VCaP (cell line): ENCODE results near the gene KNDC1.

ENCODE experiments used
- H3K27ac ChIP-seq: fragments of 450-650 bp; 2 replicates; pipeline ENCODE4 v1.5.1; 2017
- TF ChIP-seq, protein P1 (sequence below): fragments of 450-650 bp; conservative IDR thresholded peaks from 2 replicates; pipeline ENCODE4 v1.5.1; 2017; ENCODE audit warnings: mild to moderate bottlenecking, moderate library complexity

KNDC1 gene

DNA sequence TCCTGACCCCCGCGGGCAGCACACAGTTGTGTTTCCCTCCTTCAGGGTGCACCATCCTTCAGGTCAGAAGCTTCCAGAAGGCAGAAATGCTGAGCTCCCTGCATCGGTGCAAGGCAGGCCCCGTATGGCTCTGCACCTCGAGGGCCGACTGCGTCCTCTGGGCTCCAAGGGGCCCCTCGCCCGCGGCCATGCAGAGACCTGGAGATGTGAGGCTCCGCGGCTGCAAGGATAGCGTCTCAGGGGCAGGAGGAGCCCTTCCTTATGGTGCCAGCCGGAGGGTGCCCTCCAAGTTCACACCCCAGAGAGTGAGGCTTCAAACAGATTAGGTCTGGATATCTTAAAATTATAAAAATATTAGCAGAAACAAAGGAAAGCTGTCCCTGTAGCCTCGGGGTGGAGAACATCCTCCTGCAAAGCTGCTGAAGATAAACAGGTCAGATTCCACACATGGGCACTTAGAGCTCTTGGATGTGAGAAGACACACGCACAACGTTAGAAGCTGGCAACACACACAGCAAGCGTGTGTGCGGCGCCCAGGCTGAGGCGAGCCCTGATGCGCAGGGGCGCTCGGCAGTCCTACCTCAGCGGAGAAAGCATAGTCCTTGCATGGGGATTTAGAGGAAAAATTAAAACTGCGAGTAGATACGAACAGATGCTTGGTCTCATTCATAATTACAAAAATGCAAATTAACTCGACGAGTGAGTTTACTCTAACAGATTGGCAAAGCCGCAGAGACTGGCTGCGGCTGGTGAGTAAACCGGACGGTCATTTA is 20.4 kb downstream of the KNDC1 start:
- TF ChIP-seq, protein P1, sequence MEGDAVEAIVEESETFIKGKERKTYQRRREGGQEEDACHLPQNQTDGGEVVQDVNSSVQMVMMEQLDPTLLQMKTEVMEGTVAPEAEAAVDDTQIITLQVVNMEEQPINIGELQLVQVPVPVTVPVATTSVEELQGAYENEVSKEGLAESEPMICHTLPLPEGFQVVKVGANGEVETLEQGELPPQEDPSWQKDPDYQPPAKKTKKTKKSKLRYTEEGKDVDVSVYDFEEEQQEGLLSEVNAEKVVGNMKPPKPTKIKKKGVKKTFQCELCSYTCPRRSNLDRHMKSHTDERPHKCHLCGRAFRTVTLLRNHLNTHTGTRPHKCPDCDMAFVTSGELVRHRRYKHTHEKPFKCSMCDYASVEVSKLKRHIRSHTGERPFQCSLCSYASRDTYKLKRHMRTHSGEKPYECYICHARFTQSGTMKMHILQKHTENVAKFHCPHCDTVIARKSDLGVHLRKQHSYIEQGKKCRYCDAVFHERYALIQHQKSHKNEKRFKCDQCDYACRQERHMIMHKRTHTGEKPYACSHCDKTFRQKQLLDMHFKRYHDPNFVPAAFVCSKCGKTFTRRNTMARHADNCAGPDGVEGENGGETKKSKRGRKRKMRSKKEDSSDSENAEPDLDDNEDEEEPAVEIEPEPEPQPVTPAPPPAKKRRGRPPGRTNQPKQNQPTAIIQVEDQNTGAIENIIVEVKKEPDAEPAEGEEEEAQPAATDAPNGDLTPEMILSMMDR = no peak
- no peak overlapping the region for H3K27ac ChIP-seq

DNA sequence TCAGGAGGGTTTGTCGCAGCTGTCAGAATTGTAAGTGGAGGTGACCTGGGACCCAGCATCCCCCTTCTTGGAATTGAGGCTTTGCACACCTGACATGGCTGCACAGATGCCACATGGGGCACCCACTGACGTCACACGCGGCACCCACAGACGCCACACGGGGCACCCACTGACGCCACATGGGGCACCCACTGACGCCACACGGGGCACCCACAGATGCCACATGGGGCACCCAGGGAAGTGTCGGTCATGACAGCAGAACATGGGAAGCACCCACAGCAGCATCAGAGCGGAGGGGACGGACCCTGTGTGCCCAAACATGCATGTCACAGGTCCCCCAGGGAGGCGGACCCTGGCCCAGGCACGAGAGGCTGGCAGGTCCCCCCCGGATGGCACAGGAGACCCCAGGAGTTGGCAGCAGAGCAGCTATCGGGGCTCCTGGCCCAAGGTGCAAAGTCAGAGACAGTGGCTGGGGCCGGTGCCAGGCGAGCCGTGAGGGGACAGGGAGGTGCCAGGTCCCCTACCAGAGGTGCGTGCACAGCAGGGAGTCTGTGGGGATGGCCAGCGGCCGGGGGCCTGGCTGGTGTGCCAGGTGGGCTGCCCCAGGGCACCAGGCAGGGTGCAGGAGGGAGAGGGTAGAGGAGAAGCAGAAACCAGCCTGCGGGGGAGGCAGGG is 21.1 kb downstream of the KNDC1 start:
- TF ChIP-seq, protein P1 = no peak
- no peak overlapping the region for H3K27ac ChIP-seq

DNA sequence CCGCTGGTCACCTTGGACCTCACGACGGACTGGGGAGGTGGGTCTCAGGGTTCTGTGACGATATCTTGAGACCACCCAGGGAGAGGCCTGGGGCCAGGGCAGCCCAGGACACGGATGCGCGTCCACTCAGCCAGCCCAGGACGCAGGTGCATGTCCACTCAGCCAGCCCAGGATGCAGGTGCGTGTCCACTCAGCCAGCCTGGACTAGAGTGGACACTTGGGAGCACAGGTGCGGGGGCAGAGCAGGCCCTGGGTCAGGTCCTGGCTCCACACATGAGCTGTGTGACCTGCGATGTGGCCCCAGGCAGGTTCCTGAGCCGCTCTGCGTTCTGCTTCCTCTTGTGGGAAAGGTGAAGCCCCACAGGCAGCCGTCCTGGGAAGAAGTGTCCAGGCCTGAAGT is 22.2 kb downstream of the KNDC1 start:
- H3K27ac ChIP-seq = no peak overlapping the region
- TF ChIP-seq, protein P1 = no peak

DNA sequence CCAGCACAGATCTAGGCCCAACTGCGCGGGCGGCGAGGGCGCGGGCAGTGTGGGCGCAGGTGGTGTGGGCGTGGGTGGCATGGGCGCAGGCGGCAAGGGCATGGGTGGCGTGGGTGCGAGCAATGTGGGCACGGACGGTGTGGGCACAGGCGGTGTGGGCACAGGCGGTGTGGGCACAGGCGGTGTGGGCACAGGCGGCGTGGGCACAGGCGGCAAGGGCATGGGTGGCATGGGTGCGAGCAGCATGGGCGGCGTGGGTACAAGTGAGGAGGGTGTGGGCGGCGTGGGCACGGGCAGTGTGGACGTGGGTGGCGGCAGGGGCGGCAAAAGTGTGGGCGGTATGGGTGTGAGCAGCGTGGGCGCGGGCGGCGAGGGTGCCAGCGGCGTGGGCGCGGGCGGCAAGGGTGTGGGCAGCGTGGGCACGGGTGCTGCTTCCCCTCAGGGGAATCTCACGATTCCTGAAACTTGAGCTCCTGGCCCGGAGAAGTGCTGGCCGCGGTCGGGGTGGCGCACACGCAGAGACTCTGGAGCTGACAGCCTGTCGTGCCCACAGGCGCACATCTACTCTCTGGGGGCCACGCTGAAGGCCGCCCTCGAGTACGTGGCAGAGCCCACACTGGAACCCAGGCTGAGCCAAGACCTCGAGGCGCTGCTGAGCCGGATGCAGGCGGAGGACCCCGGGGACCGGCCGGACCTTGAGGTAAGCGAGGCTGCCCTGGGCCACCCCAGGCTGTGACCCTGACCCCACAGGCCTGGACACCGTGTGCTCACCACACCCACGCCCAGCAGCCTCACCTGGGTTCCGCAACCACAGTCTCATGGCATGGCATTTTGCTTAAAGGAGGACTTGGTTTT is 23.0 kb downstream of the KNDC1 start:
- no peak overlapping the region for H3K27ac ChIP-seq
- TF ChIP-seq, protein P1 = no peak

DNA sequence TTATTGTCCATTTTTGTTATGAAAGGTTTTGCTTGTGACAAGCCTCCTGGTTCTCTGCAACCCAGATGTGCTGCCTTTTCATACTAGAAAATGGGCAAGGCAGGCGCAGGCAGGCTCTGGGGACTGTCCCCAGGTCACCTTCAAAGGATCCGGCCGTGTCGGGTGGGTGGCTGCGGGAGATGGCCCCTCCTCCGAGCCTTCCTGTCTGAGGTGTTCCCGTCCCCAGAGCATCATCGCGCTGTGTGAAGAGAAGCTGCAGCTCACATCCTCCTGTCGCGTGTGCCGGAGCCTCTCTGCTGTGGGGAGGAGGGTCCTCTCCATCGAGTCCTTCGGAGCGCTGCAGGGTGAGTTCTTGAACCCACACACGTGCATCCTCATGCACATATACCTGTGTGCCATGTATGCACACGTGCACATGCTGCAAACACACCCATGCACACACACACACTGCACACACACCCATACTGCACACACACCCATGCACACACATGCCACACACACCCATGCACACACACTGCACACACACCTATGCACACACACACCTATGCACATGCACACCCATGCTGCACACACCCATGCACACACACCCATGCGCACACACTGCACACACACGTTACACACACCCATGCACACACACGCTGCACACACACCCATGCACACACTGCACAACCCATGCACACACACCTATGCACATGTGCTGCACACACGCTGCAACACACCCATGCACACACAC is 23.8 kb downstream of the KNDC1 start:
- H3K27ac ChIP-seq = no peak overlapping the region
- TF ChIP-seq, protein P1 = no peak

DNA sequence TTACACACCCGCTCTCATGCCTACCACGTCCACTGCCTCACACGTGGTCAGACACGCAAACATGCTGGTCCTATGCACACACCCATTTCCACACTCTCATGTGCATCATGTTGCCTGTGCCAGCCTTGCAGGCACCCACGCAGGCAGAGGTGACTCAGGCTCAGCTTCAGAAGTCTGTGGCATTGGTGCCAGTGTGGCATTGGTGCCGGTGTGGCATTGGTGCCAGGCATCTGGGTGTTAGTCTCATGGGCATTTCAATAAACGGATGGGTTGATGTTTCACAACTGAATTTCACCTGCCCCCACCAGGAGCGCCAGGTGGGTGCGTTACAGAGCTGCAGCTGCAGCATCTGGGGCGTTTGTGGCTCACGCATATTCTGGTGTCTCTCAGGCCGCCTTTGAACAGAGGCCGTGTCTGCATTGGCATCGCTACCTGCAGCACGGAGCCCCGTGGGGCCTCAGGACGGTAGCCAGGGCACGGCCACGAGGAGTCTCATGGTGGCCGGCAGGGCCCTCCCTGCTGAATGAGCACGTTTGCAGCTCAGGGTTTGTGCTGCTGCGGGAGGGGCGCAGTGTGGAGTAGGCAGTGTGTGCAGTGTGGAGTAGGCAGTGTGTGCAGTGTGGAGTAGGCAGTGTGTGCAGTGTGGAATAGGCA is 24.7 kb downstream of the KNDC1 start:
- no peak overlapping the region for H3K27ac ChIP-seq
- TF ChIP-seq, protein P1 = no peak
